Aorta (tissue), 5 donors: ENCODE measurements around the gene PAM. TPM values are rescaled to one million over a fixed set of nuclear protein-coding genes. Genes with fewer than 3 reads are reported as not detected.

Source experiments
- ATAC-seq: fragments of 200-7000 bp; cut with Tn5 transposase; one replicate; pipeline ENCODE4 v1.9.1; 2022; ENCODE audit warnings: moderate library complexity; ENCODE audit not compliant: low FRiP score
- DNase-seq, 2 donors: peaks; one replicate each; pipeline ENCODE4 v3.0.0-alpha.2; 2020
- H3K27ac ChIP-seq, 2 donors: one replicate each; pipeline ENCODE4 v1.5.1; 2013; ENCODE audit warnings: low read length in 2 of 2, mild to moderate bottlenecking in 2 of 2, moderate library complexity in 2 of 2, control low read depth in 1 of 2, inconsistent platforms in 1 of 2, low read depth in 1 of 2
- H3K27me3 ChIP-seq, 2 donors: one replicate each; pipeline ENCODE4 v1.6.1; 2013; ENCODE audit warnings: control low read depth in 1 of 2, low read length in 1 of 2, mild to moderate bottlenecking in 1 of 2, moderate library complexity in 1 of 2; ENCODE audit not compliant: insufficient read depth in 2 of 2, control insufficient read depth in 1 of 2
- H3K36me3 ChIP-seq, 2 donors: one replicate each; pipeline ENCODE4 v1.6.1; 2013; ENCODE audit warnings: control low read depth in 1 of 2, low read length in 1 of 2, mild to moderate bottlenecking in 1 of 2; ENCODE audit not compliant: insufficient read depth in 2 of 2, control insufficient read depth in 1 of 2
- H3K4me1 ChIP-seq, 2 donors: one replicate each; pipeline ENCODE4 v1.6.1; 2013; ENCODE audit warnings: low read length in 2 of 2, control low read depth in 1 of 2, mild to moderate bottlenecking in 1 of 2, moderate library complexity in 1 of 2; ENCODE audit not compliant: insufficient read depth in 2 of 2, control insufficient read depth in 1 of 2
- H3K4me3 ChIP-seq, 2 donors: one replicate each; pipeline ENCODE4 v1.5.1; 2013; ENCODE audit warnings: low read length in 2 of 2, control low read depth in 1 of 2, mild to moderate bottlenecking in 1 of 2
- H3K9me3 ChIP-seq: one replicate; pipeline ENCODE4 v1.6.1; 2013; ENCODE audit warnings: mild to moderate bottlenecking, low read length; ENCODE audit not compliant: control insufficient read depth
- WGBS, 2 donors: extraction: QIAGEN DNeasy Blood & Tissue Kit; methylation state at CpG; one replicate each; pipeline ENCODE4 v1.1.7; 2013; 5-methylcytosine and 5-hydroxymethylcytosine counted together
- intact Hi-C, 2 donors: fragments of 100-400 bp; cut with DNase I; formaldehyde crosslinking; loops; one replicate each; pipeline versions ENCODE4 v1.14.2 to v1.15.0; 2022
- polyA plus RNA-seq, 2 donors: library from polyadenylated mRNA; stranded (reverse); fragments of 200-250 nt; gene quantifications; one replicate each; pipeline ENCODE4 v1.2.3, GENCODE V29; 2013
- total RNA-seq, 2 donors: library from RNA; stranded (reverse); fragmentation: NEBNext Ultra II Directional; extraction: Animal tissue kit (Norgen Biotek cat#: 25700); gene quantifications; one replicate each; pipeline ENCODE4 v1.2.1, GENCODE V29; 2021
- donor health status: healthy with polysubstance abuse.
- donor health status: Bipolar disorder and iron deficiency.
- donor health status: DM: no; HTN: no; CAD: no.
- donor health status: DM: no; HTN: no; CAD: no.
- donor health status: DM: yes; HTN: yes; CAD: no.

Gene PAM
- total and polyA plus RNA-seq, 4 donors = 382 to 787 (median 620) TPM

GRCh38 chr5:102933316-102933715, 178.2 kb downstream of the PAM start:
- H3K36me3 ChIP-seq = no peaks in the 10 kb centered on the region
- 96 to 100% methylated on average over 1 of the region's 1 CpG for WGBS, 2 donors
- DNase-seq (no peak), ATAC-seq (no peak)
- intact Hi-C loops = loop anchor here in 1 of 2 donors (5.0 kb wide), 1 partner anchor 51 kb away; no protein-coding TSS in a partner anchor
- no peak overlapping the region for H3K27ac ChIP-seq
- no peaks in the 10 kb centered on the region for H3K27me3 ChIP-seq
- H3K9me3 ChIP-seq = no peaks in the 10 kb centered on the region
- H3K4me3 ChIP-seq = no peak overlapping the region
- peaks cover 3 to 8% of the 10 kb centered on the region in 2 donors for H3K4me1 ChIP-seq

DNA sequence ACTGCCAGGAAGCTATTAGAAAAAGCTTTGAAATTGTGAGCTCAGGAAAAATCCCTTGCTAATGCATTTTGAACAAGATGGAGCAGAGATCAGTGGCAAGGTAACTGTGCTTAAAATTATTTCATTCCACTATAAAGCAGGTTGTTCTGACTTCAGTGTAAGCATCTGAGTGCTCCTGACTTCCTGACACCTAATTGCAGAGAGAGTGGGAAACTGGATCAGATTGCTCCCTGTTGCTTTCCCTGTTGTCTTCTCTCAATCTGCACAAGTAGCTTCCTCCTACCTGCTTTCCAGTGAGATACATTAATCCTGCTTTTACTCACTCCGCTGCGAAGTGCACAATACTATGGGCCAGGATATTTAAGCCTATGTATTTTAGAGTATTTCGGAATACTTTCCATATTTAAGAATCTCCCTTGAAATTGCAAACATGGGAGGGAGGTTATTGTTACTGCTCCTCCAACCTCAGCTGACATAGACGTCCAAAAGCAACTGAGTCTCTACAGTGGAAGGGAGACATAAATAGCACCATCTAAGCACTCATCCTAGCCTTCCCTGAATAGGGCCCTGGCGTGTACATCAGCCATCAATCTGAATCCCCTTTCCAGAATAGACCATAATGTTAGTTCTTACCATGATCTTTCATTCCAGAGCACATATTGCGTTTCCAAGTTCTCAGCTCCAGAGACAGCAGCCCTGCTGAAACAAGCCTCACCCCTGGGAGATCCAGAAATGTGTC, 178.8 kb downstream of the PAM start:
- WGBS, 2 donors = 84 to 90% methylated on average over 6 of the region's 6 CpGs
- intact Hi-C loops = loop anchor here in 1 of 2 donors (5.0 kb wide), 1 partner anchor 52 kb away; no protein-coding TSS in a partner anchor
- Histone ChIP-seq H3K36me3 (no peaks in the 10 kb centered on the region), H3K27me3 (no peaks in the 10 kb centered on the region), H3K4me3 (no peak overlapping the region), H3K27ac (no peak overlapping the region), H3K4me1 (peaks cover 3 to 8% of the 10 kb centered on the region in 2 donors), H3K9me3 (no peaks in the 10 kb centered on the region)
- DNase-seq (no peak), ATAC-seq (no peak)

DNA sequence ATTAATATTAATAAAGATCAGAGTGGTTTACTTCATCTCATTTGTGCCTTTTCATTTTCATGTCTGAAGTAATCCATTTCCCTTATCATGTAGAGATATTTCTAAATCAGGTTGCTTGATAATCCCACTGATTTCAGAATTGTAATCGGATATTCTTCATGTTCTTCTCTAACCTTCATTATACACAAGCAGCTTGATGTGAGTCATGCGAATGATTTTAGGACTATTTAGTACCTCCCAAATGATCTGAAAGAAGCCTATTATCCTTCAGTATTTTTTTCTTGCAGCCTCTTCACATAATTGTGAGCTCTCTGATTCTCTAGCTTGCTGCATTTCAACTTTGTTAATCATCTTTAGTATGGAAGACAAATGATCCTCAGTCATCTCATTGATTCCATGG, 182.8 kb downstream of the PAM start:
- no peaks in the 10 kb centered on the region for H3K9me3 ChIP-seq
- H3K27me3 ChIP-seq = no peaks in the 10 kb centered on the region
- H3K36me3 ChIP-seq = no peaks in the 10 kb centered on the region
- no peak overlapping the region for H3K4me3 ChIP-seq
- WGBS, 2 donors = 90 to 93% methylated on average over 2 of the region's 2 CpGs
- no peak for ATAC-seq
- intact Hi-C loops = no loop called here
- peaks cover 3 to 4% of the 10 kb centered on the region in 2 donors for H3K4me1 ChIP-seq
- H3K27ac ChIP-seq = no peak overlapping the region
- no peak for DNase-seq

DNA sequence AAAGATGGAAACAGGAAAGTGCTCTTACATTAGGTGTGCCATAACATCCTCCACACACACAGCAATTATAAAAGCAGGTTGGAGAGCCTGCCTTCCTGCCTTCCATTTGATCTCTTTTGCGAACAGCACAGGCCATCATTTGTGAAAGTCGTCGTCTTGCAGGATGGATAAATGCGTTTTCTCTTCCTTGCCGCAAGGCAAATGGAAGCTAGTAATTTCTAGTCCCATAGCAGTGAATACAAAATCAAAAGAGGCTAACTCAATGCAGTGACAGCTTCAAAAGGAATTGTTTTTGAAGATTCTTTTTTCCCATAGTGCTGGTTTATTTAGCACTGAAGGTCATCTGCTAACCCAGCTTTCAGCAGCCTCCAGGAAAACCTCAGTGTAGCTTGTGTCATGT, 186.0 kb downstream of the PAM start:
- no peak overlapping the region for H3K27ac ChIP-seq
- H3K27me3 ChIP-seq = no peaks in the 10 kb centered on the region
- intact Hi-C loops = no loop called here
- H3K4me1 ChIP-seq = peaks cover 1 to 2% of the 10 kb centered on the region in 2 donors
- H3K4me3 ChIP-seq = no peak overlapping the region
- H3K36me3 ChIP-seq = no peaks in the 10 kb centered on the region
- H3K9me3 ChIP-seq = no peaks in the 10 kb centered on the region
- 98% methylated on average over 5 of the region's 5 CpGs for WGBS, 2 donors
- no peak for ATAC-seq
- no peak for DNase-seq

GRCh38 chr5:102946414-102946813, 191.3 kb downstream of the PAM start:
- ATAC-seq (no peak), DNase-seq (no peak)
- Histone ChIP-seq H3K4me3 (no peak overlapping the region), H3K4me1 (no peaks in the 10 kb centered on the region), H3K27ac (no peak overlapping the region), H3K9me3 (no peaks in the 10 kb centered on the region), H3K27me3 (no peaks in the 10 kb centered on the region), H3K36me3 (peaks cover 0 to 3% of the 10 kb centered on the region in 2 donors)
- intact Hi-C loops = no loop called here

DNA sequence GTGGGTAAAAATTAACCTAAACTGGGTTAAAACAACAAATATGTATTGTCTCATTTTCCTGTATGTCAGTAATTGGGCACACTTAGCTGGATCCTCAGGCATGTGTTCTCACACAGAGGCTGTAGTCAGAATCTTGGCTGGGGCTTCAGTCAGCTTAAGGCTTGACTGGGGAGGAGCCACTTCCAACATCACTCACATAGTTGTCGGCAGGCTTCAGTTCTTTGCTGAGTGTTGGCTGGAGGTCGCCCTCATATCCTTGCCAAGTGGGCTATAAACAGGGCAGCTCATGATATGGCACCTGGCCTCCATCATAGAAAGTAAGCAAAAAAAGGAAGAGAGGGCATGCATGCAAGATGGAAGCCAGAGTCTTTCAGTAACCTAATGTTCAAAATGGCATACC, 191.9 kb downstream of the PAM start:
- intact Hi-C loops = no loop called here
- Histone ChIP-seq H3K4me3 (no peak overlapping the region), H3K4me1 (no peaks in the 10 kb centered on the region), H3K36me3 (peaks cover 0 to 3% of the 10 kb centered on the region in 2 donors), H3K27me3 (no peaks in the 10 kb centered on the region), H3K27ac (no peak overlapping the region), H3K9me3 (no peaks in the 10 kb centered on the region)
- DNase-seq (no peak), ATAC-seq (no peak)
- WGBS, 2 donors = 36 to 41% methylated on average over 2 of the region's 2 CpGs

- intact Hi-C loops = loop anchor here in 1 of 2 donors (5.0 kb wide), 1 partner anchor 88 kb away; no protein-coding TSS in a partner anchor
- 0 to 12% methylated on average over 1 of the region's 1 CpG for WGBS, 2 donors
Measured at GRCh38 chr5:102955488-102955887, 200.4 kb downstream of the PAM start.

GRCh38 chr5:102956599-102956998, 201.5 kb downstream of the PAM start:
- no peak for ATAC-seq
- no peaks in the 10 kb centered on the region for H3K9me3 ChIP-seq
- no peaks in the 10 kb centered on the region for H3K27me3 ChIP-seq
- H3K4me3 ChIP-seq = no peak overlapping the region
- no peak for DNase-seq
- no peak overlapping the region for H3K27ac ChIP-seq
- H3K36me3 ChIP-seq = peaks cover 0 to 1% of the 10 kb centered on the region in 2 donors
- intact Hi-C loops = loop anchor here in 1 of 2 donors (5.0 kb wide), 1 partner anchor 89 kb away; no protein-coding TSS in a partner anchor
- WGBS, 2 donors = 98 to 100% methylated on average over 2 of the region's 2 CpGs
- H3K4me1 ChIP-seq = peaks cover 0 to 6% of the 10 kb centered on the region in 2 donors

More at GRCh38 chr5:102955488-102955887, 200.4 kb downstream of the PAM start:
- Histone ChIP-seq H3K4me1 (peaks cover 0 to 6% of the 10 kb centered on the region in 2 donors), H3K27me3 (no peaks in the 10 kb centered on the region), H3K9me3 (no peaks in the 10 kb centered on the region), H3K27ac (no peak overlapping the region), H3K36me3 (peaks cover 0 to 1% of the 10 kb centered on the region in 2 donors), H3K4me3 (no peak overlapping the region)
- DNase-seq (no peak), ATAC-seq (no peak)

- peak overlapping the region in 1 of 2 donors; percentile 2 for H3K27ac ChIP-seq
- H3K4me1 ChIP-seq = peaks cover 0 to 6% of the 10 kb centered on the region in 2 donors
- H3K27me3 ChIP-seq = no peaks in the 10 kb centered on the region
- H3K36me3 ChIP-seq = peaks cover 0 to 1% of the 10 kb centered on the region in 2 donors
- DNase-seq (no peak), ATAC-seq (no peak)
- no peaks in the 10 kb centered on the region for H3K9me3 ChIP-seq
- intact Hi-C loops = loop anchor here in 1 of 2 donors (5.0 kb wide), 1 partner anchor 90 kb away; no protein-coding TSS in a partner anchor
- H3K4me3 ChIP-seq = no peak overlapping the region
- 96 to 98% methylated on average over 3 of the region's 3 CpGs for WGBS, 2 donors
Measured at GRCh38 chr5:102957141-102957540, 202.0 kb downstream of the PAM start.
